ENCODE results near the gene ZNF311. TPM values are rescaled to one million over a fixed set of nuclear protein-coding genes. Genes with fewer than 3 reads are reported as not detected.

ZNF311 gene
- polyA plus RNA-seq, 3 donors = 0.05 TPM; not detected in 1

DNA sequence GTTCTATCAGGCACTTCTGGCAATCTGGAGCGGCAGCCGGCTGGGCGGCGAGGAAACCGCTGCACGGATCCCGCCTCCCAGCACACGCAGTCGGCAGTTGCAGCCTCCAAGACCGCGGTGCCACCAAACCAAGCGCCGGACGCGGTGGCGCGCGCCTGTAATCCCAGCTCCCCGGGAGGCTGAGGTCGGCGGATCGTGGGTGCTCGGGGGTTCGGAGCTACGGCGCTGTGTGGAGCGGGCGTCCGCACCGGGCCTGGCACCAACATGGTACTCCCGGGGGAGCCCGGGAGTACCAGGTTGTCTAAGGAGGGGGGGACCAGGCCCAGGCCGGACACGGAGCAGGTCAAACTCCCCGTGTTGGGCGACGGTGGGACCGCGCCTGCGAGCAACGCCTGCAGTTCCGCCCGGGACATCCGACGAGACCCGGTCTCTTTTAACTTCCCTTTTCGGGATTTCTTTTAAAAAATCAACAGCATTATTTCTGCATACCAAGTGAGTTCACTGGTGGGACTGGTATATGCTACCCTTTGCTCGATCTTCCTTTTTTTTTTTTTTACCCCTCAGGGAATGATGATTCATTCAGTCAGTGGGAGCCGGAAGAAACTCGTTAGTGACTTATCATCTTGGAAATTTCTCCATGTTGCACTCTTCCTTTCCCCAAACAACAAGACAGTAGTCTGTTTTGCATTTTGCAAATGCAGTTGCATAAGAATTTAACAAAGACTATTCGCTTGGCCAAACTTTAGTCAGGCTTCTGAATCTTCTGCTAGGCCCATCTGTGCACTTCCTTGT is 27.6 kb downstream of the ZNF311 start:
- H3K4me1 Mint-ChIP-seq = peaks cover 46% of the 10 kb centered on the region
- peaks cover 0 to 4% of the 10 kb centered on the region in 2 donors for H3K36me3 Mint-ChIP-seq
- peak overlapping the region; percentile 87 for H3K4me2 ChIP-seq (replicated peaks; ENCODE audit: extremely low read depth, low read length, poor library complexity, severe bottlenecking)
- H3K27me3 Mint-ChIP-seq (ENCODE audit: low read depth in 3 of 3) = peaks cover 3 to 12% (median 5%) of the 10 kb centered on the region in 3 donors
- peaks cover 34 to 44% of the 10 kb centered on the region in 2 donors for H3K4me1 ChIP-seq (ENCODE audit: control insufficient read depth in 1 of 2, insufficient read depth in 2 of 2, low read length in 2 of 2)
- peaks cover 2 to 14% (median 9%) of the 10 kb centered on the region in 7 donors for H3K9me3 Mint-ChIP-seq
- peak overlapping the region; percentile 85 to 91 for H3K4me3 Mint-ChIP-seq
- H2AFZ ChIP-seq (ENCODE audit: insufficient read depth, low read depth, low read length, poor library complexity, severe bottlenecking) = peak overlapping the region; percentile 90
- H3K9me3 ChIP-seq (replicated peaks in 1 of 2; ENCODE audit: control insufficient read depth in 1 of 2, insufficient read depth in 1 of 2, low read length in 2 of 2) = peaks cover 0 to 3% of the 10 kb centered on the region in 2 donors
- 4% methylated on average over 42 of the region's 51 CpGs for WGBS (ENCODE audit: insufficient coverage)
- H3K27me3 ChIP-seq (ENCODE audit: control insufficient read depth in 2 of 2, insufficient read depth in 2 of 2, low read length in 2 of 2) = no peaks in the 10 kb centered on the region
- intact Hi-C loops (cut with micrococcal nuclease) = no loop called here
- TF ChIP-seq, protein P1, sequence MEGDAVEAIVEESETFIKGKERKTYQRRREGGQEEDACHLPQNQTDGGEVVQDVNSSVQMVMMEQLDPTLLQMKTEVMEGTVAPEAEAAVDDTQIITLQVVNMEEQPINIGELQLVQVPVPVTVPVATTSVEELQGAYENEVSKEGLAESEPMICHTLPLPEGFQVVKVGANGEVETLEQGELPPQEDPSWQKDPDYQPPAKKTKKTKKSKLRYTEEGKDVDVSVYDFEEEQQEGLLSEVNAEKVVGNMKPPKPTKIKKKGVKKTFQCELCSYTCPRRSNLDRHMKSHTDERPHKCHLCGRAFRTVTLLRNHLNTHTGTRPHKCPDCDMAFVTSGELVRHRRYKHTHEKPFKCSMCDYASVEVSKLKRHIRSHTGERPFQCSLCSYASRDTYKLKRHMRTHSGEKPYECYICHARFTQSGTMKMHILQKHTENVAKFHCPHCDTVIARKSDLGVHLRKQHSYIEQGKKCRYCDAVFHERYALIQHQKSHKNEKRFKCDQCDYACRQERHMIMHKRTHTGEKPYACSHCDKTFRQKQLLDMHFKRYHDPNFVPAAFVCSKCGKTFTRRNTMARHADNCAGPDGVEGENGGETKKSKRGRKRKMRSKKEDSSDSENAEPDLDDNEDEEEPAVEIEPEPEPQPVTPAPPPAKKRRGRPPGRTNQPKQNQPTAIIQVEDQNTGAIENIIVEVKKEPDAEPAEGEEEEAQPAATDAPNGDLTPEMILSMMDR (IDR thresholded peaks at IDR 0.05) = no peak
- no peaks in the 10 kb centered on the region for H3K36me3 ChIP-seq (replicated peaks in 1 of 2; ENCODE audit: control insufficient read depth in 1 of 2, insufficient read depth in 2 of 2, low read length in 2 of 2)
- peak overlapping the region; percentile 39 to 67 for H3K27ac ChIP-seq (ENCODE audit: low read depth in 1 of 2, low read length in 2 of 2)
- no peaks in the 10 kb centered on the region for H3K79me2 ChIP-seq (ENCODE audit: insufficient read depth, low read length)
- H3K4me3 ChIP-seq (replicated peaks in 1 of 3; ENCODE audit: low read depth in 2 of 3, low read length in 3 of 3) = peak overlapping the region; percentile 49 to 81 (median 52)
- no peaks in the 10 kb centered on the region for H4K20me1 ChIP-seq (ENCODE audit: insufficient read depth, low read length)
- peak; percentile 62 to 94 (median 66) for DNase-seq
- H3K9ac ChIP-seq (ENCODE audit: insufficient read depth, low read length, poor library complexity, severe bottlenecking) = peak overlapping the region; percentile 76
- peak overlapping the region; percentile 67 to 91 (median 78) for H3K27ac Mint-ChIP-seq

DNA sequence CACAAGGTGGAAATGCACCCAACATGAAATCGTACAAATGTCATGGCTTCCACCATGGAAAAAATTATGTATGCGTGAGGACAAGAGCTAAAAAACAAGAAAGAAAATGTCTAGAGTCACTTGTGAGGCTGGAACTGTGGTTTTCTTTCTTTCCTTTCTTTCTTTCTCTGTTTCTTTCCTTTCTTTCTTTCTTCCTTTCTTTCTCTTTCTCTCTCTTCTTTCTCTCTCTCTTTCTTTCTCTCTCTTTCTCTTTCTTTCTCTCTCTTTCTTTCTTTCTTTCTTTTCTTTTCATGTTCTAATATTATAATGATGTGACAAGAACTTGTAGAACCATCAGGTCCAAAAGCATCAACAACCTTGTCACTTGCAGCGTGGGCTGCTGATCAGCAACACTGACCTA is 28.4 kb downstream of the ZNF311 start:
- H3K4me1 Mint-ChIP-seq = peaks cover 39% of the 10 kb centered on the region
- no CpG with 5 or more reads among the region's 3 CpGs for WGBS (ENCODE audit: insufficient coverage)
- Histone ChIP-seq H4K20me1 (ENCODE audit: insufficient read depth, low read length) (no peaks in the 10 kb centered on the region), H3K9ac (ENCODE audit: insufficient read depth, low read length, poor library complexity, severe bottlenecking) (no peak overlapping the region), H3K4me2 (replicated peaks; ENCODE audit: extremely low read depth, low read length, poor library complexity, severe bottlenecking) (peak overlapping the region; percentile 87), H3K9me3 (replicated peaks in 1 of 2; ENCODE audit: control insufficient read depth in 1 of 2, insufficient read depth in 1 of 2, low read length in 2 of 2) (peaks cover 0 to 3% of the 10 kb centered on the region in 2 donors), H3K36me3 (replicated peaks in 1 of 2; ENCODE audit: control insufficient read depth in 1 of 2, insufficient read depth in 2 of 2, low read length in 2 of 2) (no peaks in the 10 kb centered on the region), H2AFZ (ENCODE audit: insufficient read depth, low read depth, low read length, poor library complexity, severe bottlenecking) (peak overlapping the region; percentile 90), H3K4me3 (replicated peaks in 1 of 3; ENCODE audit: low read depth in 2 of 3, low read length in 3 of 3) (peak overlapping the region in 2 of 3 experiments; percentile 49 to 81), H3K79me2 (ENCODE audit: insufficient read depth, low read length) (no peaks in the 10 kb centered on the region), H3K27ac (ENCODE audit: low read depth in 1 of 2, low read length in 2 of 2) (no peak overlapping the region), H3K27me3 (ENCODE audit: control insufficient read depth in 2 of 2, insufficient read depth in 2 of 2, low read length in 2 of 2) (no peaks in the 10 kb centered on the region), H3K4me1 (ENCODE audit: control insufficient read depth in 1 of 2, insufficient read depth in 2 of 2, low read length in 2 of 2) (peaks cover 31 to 37% of the 10 kb centered on the region in 2 donors)
- no peak for DNase-seq
- intact Hi-C loops (cut with micrococcal nuclease) = no loop called here
- H3K4me3 Mint-ChIP-seq = peak overlapping the region; percentile 85 to 91
- peaks cover 0 to 4% of the 10 kb centered on the region in 2 donors for H3K36me3 Mint-ChIP-seq
- peaks cover under 1 to 12% (median 7%) of the 10 kb centered on the region in 7 donors for H3K9me3 Mint-ChIP-seq
- TF ChIP-seq, protein P1 (IDR thresholded peaks at IDR 0.05) = no peak
- H3K27me3 Mint-ChIP-seq (ENCODE audit: low read depth in 3 of 3) = peaks cover 3 to 10% (median 5%) of the 10 kb centered on the region in 3 donors
- H3K27ac Mint-ChIP-seq = peak overlapping the region in 2 of 7 donors; percentile 46 to 89

Measured in CD14-positive monocyte (primary cell).